Erythroblast (primary cell): ENCODE data around the gene RAD50.

Experiments used
- GATA1 ChIP-seq: IDR thresholded peaks from 2 replicates; pipeline ENCODE4 v1.6.1; 2011; ENCODE audit warnings: low read depth, mild to moderate bottlenecking, control low read depth, low read length, moderate library complexity
- POLR2A ChIP-seq: IDR thresholded peaks from 2 replicates; pipeline ENCODE4 v1.6.1; 2011; ENCODE audit warnings: mild to moderate bottlenecking, low read length

DNA sequence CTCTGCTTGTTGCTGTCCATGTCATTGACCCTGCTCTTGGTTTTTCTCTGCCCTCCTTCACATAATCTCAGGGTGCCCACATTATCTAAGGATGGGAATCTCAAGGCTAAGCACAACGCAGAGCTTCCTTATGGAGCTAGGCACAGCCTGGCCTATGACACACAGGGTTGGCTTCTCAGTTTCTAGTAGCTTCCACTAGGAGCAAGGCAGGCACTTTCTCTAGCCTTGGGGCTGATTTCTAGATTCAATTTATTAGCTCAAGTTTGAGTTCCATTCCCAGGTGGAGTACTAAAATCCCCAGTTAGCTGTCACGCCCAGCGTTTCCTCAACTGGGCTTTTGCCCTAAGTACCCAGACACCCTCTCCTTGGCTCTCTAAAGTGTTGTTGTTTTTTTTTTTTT lies 129.4 kb downstream of the RAD50 start:
- TF ChIP-seq POLR2A, result no peak
- TF ChIP-seq GATA1, result no peak
